HG02678 (cell line): ENCODE results near the gene EXTL1.

Experiments
- ATAC-seq: cut with Tn5 transposase; IDR thresholded peaks from one replicate; pipeline ENCODE4 v1.9.1; 2021; ENCODE audit warnings: mild to moderate bottlenecking, moderate library complexity; ENCODE audit not compliant: unreplicated experiment

EXTL1 gene

DNA sequence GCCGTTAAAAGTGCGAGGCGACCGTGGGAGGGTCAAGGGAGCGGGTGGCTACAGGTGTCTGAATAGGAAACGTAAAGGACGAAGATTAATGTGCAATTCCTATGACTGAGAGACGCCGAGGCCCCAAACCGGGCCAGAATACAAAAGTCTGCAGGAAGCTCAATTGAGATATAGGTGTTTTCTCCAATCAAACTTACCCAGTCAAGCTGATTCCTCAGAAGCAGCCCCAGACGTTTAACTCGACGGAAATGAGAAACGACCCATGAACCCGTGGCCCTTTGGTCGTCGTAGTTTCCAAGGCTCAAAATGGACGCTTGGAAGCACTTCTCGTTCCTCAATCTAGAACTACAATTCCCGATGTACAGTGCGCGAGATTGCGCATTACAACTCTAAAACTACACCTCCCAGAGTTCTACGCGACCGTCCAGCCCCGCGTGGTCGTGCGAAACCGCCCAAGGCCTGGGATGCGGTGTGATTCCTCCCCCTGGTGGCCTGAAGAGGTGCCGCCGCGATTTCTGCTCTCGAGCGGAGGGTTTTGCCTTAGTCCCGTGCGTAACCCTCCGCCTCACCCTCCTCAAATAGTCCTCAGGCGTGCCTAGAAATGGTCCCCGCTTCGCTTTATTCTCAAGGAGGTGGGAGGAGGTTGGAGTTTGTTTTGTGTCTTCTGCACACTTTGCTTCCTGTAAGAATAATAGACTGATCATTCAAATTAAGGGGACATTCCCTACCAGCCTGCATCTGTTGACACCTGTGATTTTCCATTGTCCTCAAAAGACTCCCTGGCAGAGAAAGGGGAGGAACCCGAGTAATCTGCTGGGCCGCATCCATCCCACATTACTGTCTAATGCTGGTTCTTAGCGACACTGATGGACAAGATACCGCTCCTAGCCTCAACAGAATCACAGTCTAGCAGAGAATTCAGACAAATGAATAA lies 23.5 kb upstream of the EXTL1 start, which contains the start of gene PAFAH2:
PAFAH2 (minus strand) TSS at position 236 of the 934 bp plus-strand sequence. CDS start 7,247 bp downstream, outside the sequence.
- ATAC-seq = peak; percentile 96

GRCh38 chr1:25999041-25999800 lies 22.4 kb upstream of the EXTL1 start:
- ATAC-seq = no peak

DNA sequence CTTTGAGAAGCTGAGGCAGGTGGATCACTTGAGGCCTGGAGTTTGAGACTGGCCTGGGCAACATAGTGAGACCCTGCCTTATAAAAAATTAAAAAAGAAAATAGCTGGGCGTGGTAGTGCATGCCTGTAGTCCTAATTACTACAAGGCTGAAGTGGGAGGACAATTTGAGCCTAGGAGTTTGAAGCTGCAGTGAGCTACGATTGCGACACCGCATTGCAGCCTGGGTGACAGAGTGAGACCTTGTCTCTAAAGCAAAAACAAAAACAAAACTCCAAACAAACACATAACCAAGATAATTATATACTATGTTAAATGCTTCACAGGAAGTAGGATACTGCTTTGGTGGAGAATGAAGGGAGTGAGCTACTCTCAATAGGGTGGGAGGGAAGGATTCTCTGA lies 18.3 kb upstream of the EXTL1 start:
- ATAC-seq = no peak

- no peak for ATAC-seq
Observed at GRCh38 chr1:26003756-26004155, 17.8 kb upstream of the EXTL1 start.

GRCh38 chr1:26005434-26006105 lies 16.0 kb upstream of the EXTL1 start:
- ATAC-seq = no peak

DNA sequence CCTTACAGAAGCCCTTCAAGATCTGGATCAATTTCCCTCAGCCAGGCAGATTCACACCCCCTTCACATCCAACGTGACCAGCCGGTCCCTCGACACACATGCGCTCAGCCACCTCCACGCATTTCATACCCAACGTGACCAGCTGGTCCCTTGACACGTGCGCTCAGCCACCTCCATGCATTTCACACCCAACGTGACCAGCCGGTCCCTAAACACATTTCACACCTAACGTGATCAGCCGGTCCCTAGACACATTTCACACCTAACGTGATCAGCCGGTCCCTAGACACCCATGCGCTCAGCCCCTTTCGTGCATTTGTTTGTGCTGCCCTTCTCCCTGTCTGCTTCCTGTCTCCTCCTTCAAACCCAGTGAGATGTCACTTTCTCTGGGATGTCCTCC lies 14.9 kb upstream of the EXTL1 start:
- no peak for ATAC-seq

DNA sequence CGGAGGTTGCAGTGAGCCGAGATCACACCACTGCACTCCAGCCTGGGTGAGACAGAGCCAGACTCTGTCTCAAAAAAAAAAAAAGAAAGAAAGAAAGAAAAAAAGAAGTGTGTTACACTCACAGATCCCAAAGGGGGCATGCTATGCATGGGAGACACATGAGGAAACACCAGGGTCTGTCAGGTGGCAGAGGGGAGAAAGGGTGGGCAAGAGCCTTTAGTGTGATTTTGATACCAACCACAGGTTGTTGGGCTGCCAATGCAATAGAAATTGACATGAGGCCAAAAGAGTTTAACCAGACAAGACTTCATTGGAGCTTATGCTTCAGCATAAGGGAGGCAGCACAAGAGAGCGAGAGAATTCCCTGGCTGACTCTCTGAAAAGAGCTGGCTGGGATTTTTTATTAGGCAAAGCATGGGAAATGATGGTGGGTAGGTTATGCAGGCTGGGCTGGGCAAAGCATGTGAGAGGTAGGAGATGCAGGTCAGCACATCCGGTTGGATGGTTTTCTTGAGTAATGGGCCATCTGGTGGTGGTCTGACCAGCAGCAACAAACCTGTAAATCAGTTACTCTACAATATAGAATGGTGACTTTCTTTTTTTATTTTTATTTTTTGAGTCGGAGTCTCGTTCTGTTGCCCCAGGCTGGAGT lies 11.7 kb upstream of the EXTL1 start:
- no peak for ATAC-seq

DNA sequence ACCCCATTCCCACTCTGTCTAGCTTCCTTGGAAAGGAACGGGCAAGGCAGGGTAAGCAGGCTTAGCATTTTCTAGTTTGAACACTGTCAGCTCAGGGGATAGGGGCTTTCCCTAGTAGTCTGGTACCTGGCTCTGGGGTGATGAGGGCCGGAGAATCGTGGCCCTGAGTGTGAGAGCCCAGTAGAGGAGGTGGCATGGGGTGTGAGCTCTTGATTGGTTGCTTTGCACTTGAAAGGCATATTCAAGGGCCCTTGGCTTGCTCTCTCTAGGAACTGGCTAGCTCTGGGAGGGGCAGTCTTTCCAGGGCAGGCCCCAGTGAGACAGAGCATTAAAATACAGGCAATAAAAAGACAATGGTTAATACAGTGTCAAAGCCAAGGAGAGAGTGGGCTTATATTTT lies 10.8 kb upstream of the EXTL1 start:
- ATAC-seq = no peak

GRCh38 chr1:26012864-26013263 lies 8.7 kb upstream of the EXTL1 start:
- ATAC-seq = no peak

DNA sequence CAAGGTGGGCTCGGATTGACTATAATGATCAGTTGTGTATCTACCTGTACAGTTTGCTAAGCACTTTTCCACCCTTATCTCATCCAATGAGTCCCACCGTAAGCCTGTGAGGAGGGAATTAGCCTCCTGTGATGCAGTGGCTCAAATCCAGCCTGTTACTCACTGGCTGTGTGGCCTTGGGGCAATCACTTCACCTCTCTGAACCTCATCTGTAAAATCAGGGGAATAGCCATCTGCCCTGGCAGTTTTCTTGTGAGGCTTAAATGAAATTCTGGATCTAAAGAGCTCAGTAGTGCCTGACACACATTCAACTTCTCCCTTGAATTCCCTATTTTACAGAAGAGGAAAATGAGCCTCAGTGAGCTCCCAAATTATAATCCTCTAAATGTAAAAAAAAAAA lies 7.4 kb upstream of the EXTL1 start:
- no peak for ATAC-seq

DNA sequence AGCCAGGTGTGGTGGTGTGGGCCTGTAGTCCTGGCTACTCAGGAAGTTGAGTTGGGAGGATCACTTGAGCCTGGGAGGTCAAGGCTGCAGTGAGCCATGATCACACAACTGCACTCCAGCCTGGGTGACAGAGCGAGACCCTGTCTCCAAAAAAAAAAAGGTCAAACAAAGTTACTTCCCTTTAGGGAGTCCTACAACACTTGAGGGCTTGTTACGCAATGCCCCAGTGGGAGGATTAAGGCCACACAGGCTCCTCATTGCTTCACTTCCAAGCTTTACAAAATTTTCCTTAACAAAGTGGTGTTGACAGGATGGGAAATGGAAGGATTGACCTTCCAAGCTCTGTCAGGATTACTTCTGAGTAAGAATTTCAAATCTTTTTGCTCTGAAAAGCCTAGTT lies 6.2 kb upstream of the EXTL1 start:
- no peak for ATAC-seq

- no peak for ATAC-seq
Observed at GRCh38 chr1:26016258-26016952, 5.2 kb upstream of the EXTL1 start.

DNA sequence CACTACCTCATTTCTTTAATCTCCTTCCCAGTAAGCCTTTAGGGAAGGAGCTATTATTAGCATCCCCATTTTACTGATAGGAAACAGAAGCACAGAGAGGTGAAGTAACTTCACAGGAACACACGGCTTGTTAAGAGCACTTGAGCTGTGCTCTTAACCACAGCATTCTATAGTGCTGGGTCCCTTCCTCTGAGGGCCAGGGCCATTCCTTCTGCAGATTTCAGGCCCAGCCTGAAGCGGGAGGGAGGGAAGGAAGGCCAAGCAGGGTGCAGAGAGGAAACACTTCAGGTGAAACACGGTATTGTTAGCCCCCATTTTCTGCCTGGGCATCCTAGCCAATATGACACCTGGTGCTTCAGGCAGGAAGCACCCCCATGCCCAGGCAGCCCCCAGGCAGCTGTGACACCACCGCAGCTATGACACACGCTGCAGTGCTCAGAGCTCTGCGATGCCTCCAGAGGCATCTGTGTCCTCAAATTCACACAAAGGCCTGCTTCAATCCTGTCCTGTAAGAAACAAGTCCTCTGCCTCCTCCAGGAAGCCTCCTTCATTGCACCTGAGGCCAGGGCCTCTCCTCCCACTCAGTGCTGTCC lies 4.5 kb upstream of the EXTL1 start:
- no peak for ATAC-seq

- no peak for ATAC-seq
Observed at GRCh38 chr1:26017606-26018005, 4.0 kb upstream of the EXTL1 start.

DNA sequence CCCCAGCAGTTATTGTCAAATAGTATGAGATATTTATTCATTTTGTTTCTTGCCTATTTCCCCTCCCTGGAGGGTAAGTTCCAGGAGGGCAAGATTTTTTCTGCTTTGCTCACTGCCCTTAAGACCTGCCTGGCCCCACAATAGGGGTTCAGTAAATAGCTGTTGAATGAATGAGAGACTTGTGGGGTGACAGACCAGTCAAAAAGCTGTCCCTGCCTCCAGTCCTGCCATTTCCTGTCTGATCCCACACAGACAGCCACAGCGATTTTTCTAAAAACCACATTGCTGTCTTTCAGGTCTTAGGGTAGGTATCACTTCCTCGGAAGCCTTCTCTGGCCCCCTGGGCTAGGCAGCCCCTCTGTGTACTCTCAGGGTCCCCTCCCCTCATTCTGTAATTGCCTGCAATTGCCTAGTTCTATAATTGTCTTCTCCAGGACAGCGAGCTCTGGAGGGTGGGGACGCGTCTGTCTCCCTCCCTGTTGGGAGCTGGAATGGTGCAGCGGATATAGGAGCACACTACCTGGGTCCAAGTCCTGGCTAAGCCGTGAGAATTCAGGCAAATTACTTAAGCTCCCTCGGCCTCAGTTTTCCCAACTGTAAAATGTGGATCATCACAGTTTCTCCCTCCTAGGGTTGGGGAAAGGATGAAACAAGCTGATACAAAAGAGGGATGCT lies 1.8 kb upstream of the EXTL1 start:
- no peak for ATAC-seq

- ATAC-seq = no peak
Observed at GRCh38 chr1:26020330-26020768, 1.2 kb upstream of the EXTL1 start.

DNA sequence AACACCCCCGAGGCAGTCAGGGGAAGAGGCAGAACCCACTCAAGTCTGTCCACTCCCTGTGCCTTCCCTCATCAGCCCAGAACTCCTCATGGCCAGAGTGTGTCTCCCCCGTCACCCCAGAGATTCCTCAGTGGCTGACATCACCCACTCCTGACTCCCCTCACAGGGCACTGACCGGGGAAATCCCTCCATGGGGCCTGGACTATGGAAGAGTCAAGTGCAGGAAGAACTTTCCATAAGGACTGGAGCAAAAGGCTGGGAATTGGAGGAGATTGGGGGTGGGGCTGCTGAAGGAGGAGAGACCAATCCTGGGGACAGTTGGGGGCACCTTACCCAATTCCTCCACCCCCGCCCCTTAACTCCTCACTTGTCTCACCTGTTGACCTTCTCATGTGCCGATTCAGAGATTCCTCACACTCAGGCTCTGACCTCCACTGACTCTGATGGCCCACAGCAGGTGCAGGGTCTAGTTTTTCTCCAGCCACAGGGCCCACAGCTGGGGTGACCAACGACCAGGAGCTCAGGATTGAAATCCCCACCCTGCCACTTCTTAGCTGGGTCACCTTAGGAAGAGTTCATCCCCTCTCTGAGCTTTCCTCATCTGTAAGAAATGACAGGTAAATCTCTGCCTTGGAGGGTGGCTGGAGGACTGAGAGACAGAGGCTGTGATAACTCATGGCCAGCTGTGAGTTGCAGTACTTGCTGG lies 481 bp upstream of the EXTL1 start:
- ATAC-seq = no peak

DNA sequence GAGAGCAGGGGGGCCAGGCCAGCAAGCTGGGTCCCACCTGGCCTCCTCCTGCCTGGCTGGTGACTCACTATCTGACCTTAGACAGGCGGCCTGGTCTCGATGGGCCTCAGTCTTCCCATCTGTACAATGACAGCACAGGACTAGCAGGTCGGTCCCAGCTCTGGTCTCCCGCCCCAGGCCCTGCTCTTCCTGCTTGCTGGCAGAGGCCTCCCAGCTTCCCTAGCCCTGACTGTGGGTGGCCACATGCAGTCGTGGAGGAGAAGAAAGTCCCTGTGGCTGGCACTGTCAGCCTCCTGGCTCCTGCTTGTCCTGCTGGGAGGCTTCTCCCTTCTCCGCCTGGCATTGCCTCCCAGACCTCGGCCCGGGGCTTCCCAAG lies 817 bp downstream of the EXTL1 start:
- ATAC-seq = no peak

- ATAC-seq = no peak
Observed at GRCh38 chr1:26023009-26023408, 1.4 kb downstream of the EXTL1 start.
